ENCODE measurements around the gene RAD18.
A peak's percentile ranks its signal among the peaks of the same experiment; 100 is the strongest.

RAD18 gene

GRCh38 chr3:8963137-8963853 is at the start of gene RAD18:
Gene RAD18, minus strand, starts transcription at chr3:8963472. Its CDS starts 87 bp downstream, at chr3:8963385.
- no peak for DNase-seq (ENCODE audit: low read depth)

DNA sequence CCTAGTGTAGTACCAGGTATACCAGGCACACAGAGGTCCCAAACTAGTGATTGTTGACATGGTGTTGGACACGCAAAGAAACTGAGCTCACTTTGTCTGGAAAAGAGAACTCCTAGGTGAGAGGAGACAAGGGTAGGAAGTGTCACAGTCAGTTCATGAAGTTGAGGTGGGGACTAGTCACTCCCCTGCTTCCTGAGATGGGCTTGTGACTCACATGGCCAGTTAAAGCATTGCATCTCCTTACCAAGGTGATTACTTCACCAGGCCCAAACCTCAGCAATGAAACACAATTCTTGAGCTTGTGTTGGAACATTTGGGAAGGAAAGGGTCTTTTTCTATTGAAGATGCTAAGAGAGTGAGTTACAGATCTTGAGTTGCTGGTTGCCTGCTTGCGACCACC is 49.2 kb upstream of the RAD18 start:
- no peak for DNase-seq (ENCODE audit: low read depth)

GRCh38 chr3:9009976-9010545 is 46.8 kb upstream of the RAD18 start:
- no peak for DNase-seq (ENCODE audit: low read depth)

- peak; percentile 51 for DNase-seq (ENCODE audit: low read depth)
These were observed 45.4 kb upstream of the RAD18 start for GRCh38 chr3:9008550-9009255.

DNA sequence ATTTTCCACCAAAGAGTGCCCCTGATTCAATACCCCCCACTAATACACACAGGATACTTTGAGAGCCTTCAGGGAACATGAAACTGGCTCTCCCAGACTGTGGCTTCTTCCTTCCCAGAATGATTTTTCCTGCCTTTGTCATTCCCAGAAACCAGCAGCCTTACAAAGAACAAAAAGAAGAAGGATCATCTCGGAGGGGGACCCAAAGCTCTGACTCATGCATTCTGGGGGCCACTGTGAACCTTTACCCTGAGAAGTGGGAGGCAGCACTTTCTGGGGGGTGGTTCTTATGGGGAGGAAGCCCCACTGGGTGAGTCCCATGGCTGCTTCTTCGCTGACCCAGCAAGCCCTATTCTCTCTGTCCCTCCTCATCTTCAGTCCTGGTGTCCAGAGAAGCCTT is 44.7 kb upstream of the RAD18 start:
- no peak for DNase-seq (ENCODE audit: low read depth)

GRCh38 chr3:9007213-9007612 is 43.9 kb upstream of the RAD18 start:
- no peak for DNase-seq (ENCODE audit: low read depth)

DNA sequence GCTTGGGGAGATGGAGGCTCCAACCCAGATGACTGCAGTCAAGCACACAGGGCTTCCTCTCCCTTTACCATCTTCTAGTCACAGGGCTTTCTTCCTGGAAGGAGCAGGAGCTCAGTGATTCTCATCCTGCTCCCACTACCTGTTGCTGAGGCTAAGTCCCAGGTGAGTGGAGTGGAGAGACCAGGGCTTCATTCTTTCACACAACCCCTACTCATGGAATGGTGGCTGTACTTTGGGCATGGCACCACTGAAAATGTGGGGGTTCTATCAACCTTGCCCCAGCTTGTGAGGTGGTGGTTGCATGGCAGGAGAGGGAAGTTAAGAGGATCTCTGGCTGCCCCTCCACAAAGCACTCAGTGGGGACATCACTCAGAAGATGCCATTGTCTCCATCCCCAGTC is 36.8 kb upstream of the RAD18 start:
- no peak for DNase-seq (ENCODE audit: low read depth)

DNA sequence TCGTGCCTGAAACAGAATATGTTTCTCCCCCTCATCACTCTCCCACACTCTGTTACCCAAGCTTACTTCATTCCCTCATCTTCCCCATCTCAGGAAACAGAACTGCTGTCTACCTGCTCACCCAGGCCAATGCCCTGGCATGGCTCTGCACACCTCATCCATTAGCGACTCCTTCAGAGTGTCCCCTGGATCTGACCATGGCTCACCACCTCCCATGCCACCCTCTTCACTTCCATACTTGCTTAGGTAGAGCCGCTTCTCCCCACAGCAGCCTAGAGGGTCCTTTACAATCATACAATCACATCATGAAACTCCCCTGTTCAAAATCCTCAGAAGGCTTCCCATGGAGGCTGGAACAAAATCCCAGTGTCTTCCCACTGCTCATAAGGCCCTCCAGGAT is 33.9 kb upstream of the RAD18 start:
- no peak for DNase-seq (ENCODE audit: low read depth)

GRCh38 chr3:8996681-8997121 is 33.4 kb upstream of the RAD18 start:
- DNase-seq (ENCODE audit: low read depth), result peak; percentile 22

- DNase-seq (ENCODE audit: low read depth), result no peak
These were observed 32.9 kb upstream of the RAD18 start for GRCh38 chr3:8996216-8996615.

DNA sequence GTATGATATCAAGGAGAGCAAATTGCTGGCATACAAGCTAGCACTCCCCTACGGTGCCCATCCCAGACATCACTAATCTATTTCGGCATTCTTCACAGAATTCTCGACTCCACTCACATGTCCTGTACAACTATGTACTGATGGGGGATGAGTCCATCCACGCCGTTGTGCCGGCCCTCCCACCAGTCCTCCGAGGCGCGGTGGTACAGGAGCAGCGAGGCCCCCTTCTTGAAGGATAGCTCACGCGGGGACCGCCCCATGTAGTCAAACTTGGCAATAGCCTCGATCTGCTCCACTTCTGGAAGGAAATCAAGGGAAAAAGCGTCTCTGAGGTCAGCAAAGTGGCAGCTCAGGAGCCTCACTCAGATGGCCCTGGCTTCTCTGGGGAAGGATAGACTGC is 31.0 kb upstream of the RAD18 start:
- DNase-seq (ENCODE audit: low read depth), result no peak

DNA sequence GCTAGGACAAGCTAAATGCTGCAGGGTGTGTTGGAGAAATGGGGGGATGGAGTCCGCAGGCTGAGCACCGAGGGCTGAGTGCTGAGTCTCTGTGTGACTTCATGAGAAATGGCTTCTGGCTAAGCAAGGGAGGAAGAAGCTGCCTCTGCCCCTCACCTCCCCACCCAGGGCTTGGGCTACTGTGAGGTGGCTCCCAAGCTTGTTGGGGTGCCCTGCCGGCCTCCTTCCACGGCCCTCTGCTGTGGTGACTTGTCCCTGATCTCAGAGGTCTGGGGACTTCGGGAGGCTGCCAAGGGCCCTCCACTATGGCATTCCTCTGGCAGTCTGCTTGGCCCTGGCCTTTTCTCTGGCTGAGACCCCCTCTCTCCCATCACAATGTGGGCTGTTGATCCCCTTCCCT is 30.1 kb upstream of the RAD18 start:
- no peak for DNase-seq (ENCODE audit: low read depth)

- DNase-seq (ENCODE audit: low read depth), result no peak
These were observed 29.6 kb upstream of the RAD18 start for GRCh38 chr3:8992854-8993253.

DNA sequence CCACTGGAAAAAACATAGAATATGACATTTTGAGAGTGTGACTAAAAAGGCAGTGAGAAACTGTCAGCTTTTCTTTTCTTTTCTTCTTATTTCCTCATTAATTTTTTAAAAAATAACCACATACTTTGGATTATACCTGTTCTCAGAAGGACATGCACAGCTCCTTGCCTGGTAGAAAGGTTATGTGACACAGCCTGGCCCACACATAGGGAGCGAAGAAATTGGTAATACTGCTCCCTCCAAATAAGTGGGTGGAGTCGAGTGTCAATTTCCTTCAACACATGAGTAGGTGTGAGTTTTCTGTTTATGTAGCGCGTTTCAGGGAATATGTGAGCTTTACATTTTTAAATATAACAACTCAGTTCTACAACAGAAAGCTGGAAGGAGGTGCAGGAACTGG is 28.9 kb upstream of the RAD18 start:
- no peak for DNase-seq (ENCODE audit: low read depth)

- peak; percentile 40 for DNase-seq (ENCODE audit: low read depth)
These were observed 27.3 kb upstream of the RAD18 start for GRCh38 chr3:8990266-8991215.

DNA sequence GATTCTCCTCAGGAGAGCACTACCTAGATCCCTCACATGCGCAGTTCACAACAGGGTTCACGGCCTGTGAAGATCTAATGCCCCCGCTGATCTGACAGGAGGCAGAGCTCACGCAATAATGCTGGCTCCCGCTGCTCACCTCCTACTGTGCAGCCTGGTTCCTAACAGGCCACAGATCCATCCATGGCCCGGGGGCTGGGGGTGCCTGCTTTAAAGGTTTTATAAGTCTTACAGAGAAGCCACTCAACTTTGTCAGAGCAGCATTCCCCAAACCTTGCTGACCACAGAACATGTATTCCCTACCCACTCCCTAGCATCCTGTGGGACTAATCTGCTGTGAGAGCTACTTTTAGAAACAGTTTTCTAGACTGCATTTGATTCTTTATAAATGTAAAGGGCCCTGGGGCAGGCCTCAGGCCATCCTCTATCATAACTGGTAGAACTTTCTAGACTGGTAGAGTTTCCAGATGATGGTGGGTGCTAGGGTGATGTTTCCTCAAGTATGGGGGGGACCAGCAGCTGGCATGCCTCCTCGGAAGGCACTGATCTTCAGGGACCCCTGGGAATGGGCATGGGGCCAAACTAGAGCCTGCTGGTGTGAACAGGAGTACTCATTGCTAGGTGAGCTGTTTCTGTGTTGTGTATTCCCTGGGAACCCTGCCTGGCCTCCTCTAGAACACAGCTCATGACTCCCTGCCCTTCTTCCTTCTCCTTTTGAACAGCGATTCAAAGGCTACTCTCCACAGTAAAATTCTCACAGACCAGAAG is 25.7 kb upstream of the RAD18 start:
- DNase-seq (ENCODE audit: low read depth), result no peak

GRCh38 chr3:8988384-8988655 is 25.0 kb upstream of the RAD18 start:
- no peak for DNase-seq (ENCODE audit: low read depth)

- DNase-seq (ENCODE audit: low read depth), result no peak
These were observed 24.5 kb upstream of the RAD18 start for GRCh38 chr3:8987645-8988383.

- DNase-seq (ENCODE audit: low read depth), result no peak
These were observed 24.0 kb upstream of the RAD18 start for GRCh38 chr3:8987226-8987625.

DNA sequence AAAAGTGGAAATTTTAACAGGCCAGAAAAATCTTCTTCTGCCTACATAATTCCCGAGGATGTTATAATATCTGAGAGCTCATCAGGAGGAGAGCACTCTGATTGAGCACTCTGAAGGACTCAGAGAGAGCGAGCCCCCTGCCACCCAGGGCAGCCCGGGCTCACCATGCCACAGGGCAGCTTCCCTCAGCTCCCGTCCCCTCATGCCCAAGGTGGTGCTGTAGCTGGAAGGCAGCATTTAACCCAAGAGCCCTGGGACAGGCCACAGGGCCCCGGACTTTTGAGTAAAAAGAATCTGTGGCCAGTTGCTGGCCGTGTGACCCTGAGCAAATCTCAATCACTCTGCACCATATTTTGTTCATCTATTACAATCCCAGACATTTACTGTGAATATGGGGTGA is 23.5 kb upstream of the RAD18 start:
- no peak for DNase-seq (ENCODE audit: low read depth)

- DNase-seq (ENCODE audit: low read depth), result no peak
These were observed 22.6 kb upstream of the RAD18 start for GRCh38 chr3:8985876-8986275.

All from GM04503 (cell line).